HUES64 (cell line): Measurements from ENCODE around the gene TPD52L1.
"Not testable (repeated sequence)": the region's sequence is repeated elsewhere in the genome, so short reads cannot be mapped to it uniquely, and the experiment has no call there.

Source experiments
- H3K27ac ChIP-seq: 2 replicates; pipeline ENCODE4 v1.7.0; 2013; ENCODE audit warnings: low read depth, low read length, inconsistent platforms
- H3K27me3 ChIP-seq: 2 replicates; pipeline ENCODE4 v1.6.1; 2013; ENCODE audit warnings: mild to moderate bottlenecking, low read length; ENCODE audit not compliant: insufficient read depth
- H3K36me3 ChIP-seq: 2 replicates; pipeline ENCODE4 v1.6.1; 2013; ENCODE audit warnings: mild to moderate bottlenecking, low read length; ENCODE audit not compliant: insufficient read depth
- H3K4me1 ChIP-seq: 2 replicates; pipeline ENCODE4 v1.6.1; 2013; ENCODE audit warnings: mild to moderate bottlenecking, low read length, moderate library complexity; ENCODE audit not compliant: insufficient read depth
- H3K4me3 ChIP-seq: 2 replicates; pipeline ENCODE4 v1.5.1; 2013; ENCODE audit warnings: mild to moderate bottlenecking, low read length, moderate library complexity
- H3K9ac ChIP-seq: 2 replicates; pipeline ENCODE4 v1.6.1; 2013; ENCODE audit warnings: mild to moderate bottlenecking, low read depth, low read length
- H3K9me3 ChIP-seq: 2 replicates; pipeline ENCODE4 v1.6.1; 2013; ENCODE audit warnings: low read depth, low read length; ENCODE audit not compliant: insufficient read depth
- WGBS: fragments of 150-250, 120-280 bp; methylation state at CpG from one replicate; pipeline ENCODE4 v1.1.7; 2013; ENCODE audit warnings: missing lambda C conversion rate; 5-methylcytosine and 5-hydroxymethylcytosine counted together

The TPD52L1 gene

GRCh38 chr6:125142618-125143017 lies 11.0 kb upstream of the TPD52L1 start:
- WGBS: 98% methylated on average over 2 of the region's 2 CpGs
- H3K9ac ChIP-seq: no peak overlapping the region
- no peaks in the 10 kb centered on the region for H3K27me3 ChIP-seq
- no peak overlapping the region for H3K27ac ChIP-seq
- no peaks in the 10 kb centered on the region for H3K4me1 ChIP-seq
- peaks cover 9% of the 10 kb centered on the region for H3K9me3 ChIP-seq
- H3K36me3 ChIP-seq: no peaks in the 10 kb centered on the region
- no peak overlapping the region for H3K4me3 ChIP-seq

- H3K4me3 ChIP-seq: no peak overlapping the region
- peaks cover 9% of the 10 kb centered on the region for H3K9me3 ChIP-seq
- H3K9ac ChIP-seq: no peak overlapping the region
- 95% methylated on average over 1 of the region's 1 CpG for WGBS
- peaks cover 6% of the 10 kb centered on the region for H3K4me1 ChIP-seq
- no peaks in the 10 kb centered on the region for H3K27me3 ChIP-seq
- H3K36me3 ChIP-seq: no peaks in the 10 kb centered on the region
- H3K27ac ChIP-seq: no peak overlapping the region
Measured at GRCh38 chr6:125144822-125145221, 8.8 kb upstream of the TPD52L1 start.

DNA sequence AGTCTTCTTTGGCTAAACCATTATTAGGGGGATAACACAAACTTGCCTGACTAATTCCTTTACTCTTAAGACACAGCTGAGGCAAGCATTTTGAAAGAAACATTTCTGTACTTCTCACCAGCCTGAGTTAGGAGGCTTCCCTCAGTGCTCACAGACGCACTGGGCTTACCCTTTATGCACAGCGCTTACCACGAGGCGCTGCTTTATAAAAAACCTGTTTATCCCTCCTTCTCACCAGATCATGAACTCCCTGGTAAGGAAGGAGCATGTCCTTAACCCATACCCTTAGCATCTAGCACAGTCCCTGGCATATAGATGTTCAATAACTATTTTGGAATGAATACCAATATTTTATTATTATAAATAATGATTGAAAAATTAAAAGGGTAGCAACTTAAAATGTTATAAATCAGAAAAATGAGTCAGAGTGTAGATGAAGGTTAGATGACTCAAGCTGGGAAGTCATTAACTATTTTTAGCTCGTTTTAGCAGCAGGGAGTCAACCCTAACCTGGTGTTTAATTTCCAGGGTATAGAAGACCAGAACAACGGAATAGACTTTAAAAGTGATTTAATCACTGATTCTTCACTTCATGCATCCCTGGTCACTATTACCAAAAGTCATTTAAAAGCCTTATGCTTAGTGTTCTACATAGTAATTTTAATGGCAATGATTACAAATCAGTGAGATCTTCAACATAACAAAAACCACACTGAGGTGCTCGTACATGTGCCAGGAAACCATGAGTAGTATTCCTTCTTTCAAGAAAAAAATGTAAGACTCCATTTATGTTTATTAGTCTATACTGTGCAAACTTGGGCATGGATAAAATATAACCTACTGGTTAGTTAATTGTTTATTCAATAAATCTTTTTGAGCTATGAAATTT lies 4.1 kb upstream of the TPD52L1 start:
- Histone ChIP-seq H3K27me3 (peaks cover 25% of the 10 kb centered on the region), H3K36me3 (no peaks in the 10 kb centered on the region), H3K9ac (no peak overlapping the region), H3K27ac (no peak overlapping the region), H3K4me3 (no peak overlapping the region), H3K4me1 (peaks cover 10% of the 10 kb centered on the region), H3K9me3 (no peaks in the 10 kb centered on the region)
- 88% methylated on average over 6 of the region's 7 CpGs for WGBS

- no peaks in the 10 kb centered on the region for H3K9me3 ChIP-seq
- no peak overlapping the region for H3K27ac ChIP-seq
- H3K36me3 ChIP-seq: no peaks in the 10 kb centered on the region
- 91% methylated on average over 3 of the region's 4 CpGs for WGBS
- H3K27me3 ChIP-seq: peaks cover 39% of the 10 kb centered on the region
- H3K4me1 ChIP-seq: peaks cover 10% of the 10 kb centered on the region
- H3K4me3 ChIP-seq: no peak overlapping the region
- H3K9ac ChIP-seq: no peak overlapping the region
Measured at GRCh38 chr6:125151700-125152099, 1.9 kb upstream of the TPD52L1 start.

DNA sequence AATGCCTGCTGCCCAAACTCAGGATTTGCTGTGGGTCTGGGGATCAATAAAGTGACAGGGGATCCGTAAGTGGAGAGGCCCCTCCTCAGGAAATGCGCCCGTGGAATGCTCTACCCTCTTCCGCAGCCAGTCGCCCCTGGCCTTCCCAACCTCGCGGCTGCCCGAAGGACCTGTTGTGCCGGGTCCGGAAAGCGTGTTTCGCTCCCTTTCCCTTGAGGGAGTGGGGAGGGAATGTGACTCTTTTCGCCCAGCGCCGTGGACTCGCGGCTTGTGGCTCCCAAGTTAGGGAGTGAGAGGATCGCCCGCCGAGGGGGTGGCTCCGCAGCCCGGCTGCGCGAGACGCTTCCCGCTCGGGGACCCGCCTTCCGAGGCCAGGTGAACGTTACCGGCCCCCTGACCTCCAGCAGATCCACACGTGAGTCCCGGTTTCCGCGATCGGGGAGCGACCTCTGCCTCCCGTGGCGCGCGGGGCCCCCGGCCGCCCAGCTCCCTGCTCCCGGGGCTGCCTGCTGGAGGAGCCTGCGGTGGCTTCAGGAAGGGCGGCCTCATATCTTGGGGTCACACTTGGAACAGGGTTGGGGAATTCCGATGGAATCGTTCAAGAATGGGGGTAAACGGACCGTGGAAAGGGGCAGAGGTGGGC lies 666 bp downstream of the TPD52L1 start:
- H3K36me3 ChIP-seq: no peaks in the 10 kb centered on the region
- H3K4me3 ChIP-seq: peak overlapping the region; percentile 66
- no peaks in the 10 kb centered on the region for H3K9me3 ChIP-seq
- WGBS: under 1% methylated on average over 50 of the region's 50 CpGs
- no peak overlapping the region for H3K27ac ChIP-seq
- H3K4me1 ChIP-seq: peaks cover 9% of the 10 kb centered on the region
- peaks cover 39% of the 10 kb centered on the region for H3K27me3 ChIP-seq
- peak overlapping the region; percentile 50; the same call in 1 of the 2 replicates for H3K9ac ChIP-seq

DNA sequence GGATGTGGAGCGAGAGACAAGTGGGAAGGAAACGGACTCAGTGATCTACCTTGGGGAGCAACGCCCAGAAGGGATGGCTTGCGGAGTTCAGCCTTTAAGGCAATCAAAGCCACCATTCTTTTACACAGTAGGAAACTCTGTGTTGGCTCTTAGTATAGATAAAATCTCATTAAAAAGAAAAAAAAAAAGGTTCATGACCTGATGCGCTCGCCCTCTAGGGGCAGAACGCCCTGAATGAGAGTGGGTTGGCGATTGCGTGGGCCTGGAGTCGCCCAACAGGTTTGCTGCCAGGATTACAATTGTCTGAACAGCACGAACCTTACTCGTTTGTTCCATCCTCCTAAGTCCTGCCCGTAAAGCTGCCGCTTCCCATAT lies 1.2 kb downstream of the TPD52L1 start:
- H3K9ac ChIP-seq: peak overlapping the region; percentile 50; the same call in 1 of the 2 replicates
- H3K27ac ChIP-seq: no peak overlapping the region
- peaks cover 39% of the 10 kb centered on the region for H3K27me3 ChIP-seq
- no peaks in the 10 kb centered on the region for H3K36me3 ChIP-seq
- peak overlapping the region; percentile 66 for H3K4me3 ChIP-seq
- 12% methylated on average over 11 of the region's 14 CpGs for WGBS
- H3K9me3 ChIP-seq: no peaks in the 10 kb centered on the region
- H3K4me1 ChIP-seq: peaks cover 4% of the 10 kb centered on the region; the same call in 1 of the 2 replicates

DNA sequence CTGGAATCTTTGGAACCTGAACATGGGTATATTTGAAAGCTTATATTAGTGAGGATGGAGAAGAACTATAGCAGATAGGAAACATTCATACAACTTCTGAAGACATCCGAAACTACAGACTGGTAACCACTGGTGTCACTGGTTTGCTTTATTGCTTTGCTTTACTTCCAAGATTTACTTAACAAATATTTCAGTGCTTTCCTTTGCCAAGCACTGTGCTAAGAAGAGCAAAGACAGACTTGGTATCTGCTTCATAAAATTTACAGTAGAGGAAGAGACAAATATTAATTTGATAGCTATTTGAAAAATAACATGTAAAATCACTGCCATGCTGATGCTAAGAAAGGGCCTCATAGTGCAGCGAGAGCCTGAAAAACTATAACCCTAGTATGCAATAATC lies 1.8 kb downstream of the TPD52L1 start:
- Histone ChIP-seq H3K36me3 (no peaks in the 10 kb centered on the region), H3K4me1 (no peaks in the 10 kb centered on the region), H3K9me3 (no peaks in the 10 kb centered on the region), H3K4me3 (no peak overlapping the region), H3K9ac (no peak overlapping the region), H3K27ac (no peak overlapping the region), H3K27me3 (peaks cover 39% of the 10 kb centered on the region)
- whole genome bisulfite sequencing: 95% methylated on average over 2 of the region's 2 CpGs

DNA sequence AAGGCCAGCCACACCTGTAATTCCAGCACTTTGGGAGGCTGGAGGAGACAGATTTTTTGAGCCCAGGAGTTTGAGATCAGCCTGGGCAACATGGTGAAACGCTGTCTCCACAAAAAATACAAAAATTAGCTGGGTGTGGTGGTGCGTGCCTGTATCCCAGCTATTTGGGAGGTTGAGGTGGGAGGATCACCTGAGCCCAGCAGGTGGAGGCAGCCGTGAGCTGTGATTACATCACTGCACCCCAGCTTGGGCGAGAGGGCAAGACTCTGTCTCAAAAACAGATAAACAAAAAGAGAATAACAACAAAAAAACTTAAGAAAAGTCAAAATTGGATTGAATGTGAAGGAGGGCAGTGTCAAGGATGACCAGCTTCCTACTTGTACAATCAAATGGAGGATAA lies 2.9 kb downstream of the TPD52L1 start:
- H3K4me1 ChIP-seq: no peaks in the 10 kb centered on the region
- WGBS: 96% methylated on average over 3 of the region's 4 CpGs
- H3K36me3 ChIP-seq: no peaks in the 10 kb centered on the region
- H3K27ac ChIP-seq: no peak overlapping the region
- H3K4me3 ChIP-seq: no peak overlapping the region
- H3K27me3 ChIP-seq: peaks cover 39% of the 10 kb centered on the region
- no peak overlapping the region for H3K9ac ChIP-seq
- H3K9me3 ChIP-seq: no peaks in the 10 kb centered on the region

DNA sequence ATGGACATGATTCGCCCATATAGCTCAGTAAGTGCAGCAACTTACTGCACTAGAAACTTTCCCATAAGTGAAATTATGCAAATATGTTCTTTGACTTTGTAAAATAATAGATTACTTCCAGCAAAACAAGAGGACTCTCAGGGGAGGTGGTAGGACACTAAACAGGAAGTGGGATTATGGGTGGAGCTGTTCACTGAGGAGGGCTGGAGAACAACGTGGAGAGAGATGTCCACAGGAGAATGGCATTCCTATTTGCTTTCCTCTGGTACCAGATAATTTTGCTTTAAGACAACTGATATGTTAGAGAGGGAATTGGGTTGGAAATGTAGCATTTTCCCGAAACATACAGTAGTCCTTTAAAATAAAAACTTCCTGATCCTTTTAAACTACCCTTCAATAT lies 3.7 kb downstream of the TPD52L1 start:
- Histone ChIP-seq H3K27me3 (peaks cover 34% of the 10 kb centered on the region), H3K27ac (no peak overlapping the region), H3K9ac (no peak overlapping the region), H3K4me1 (no peaks in the 10 kb centered on the region), H3K36me3 (no peaks in the 10 kb centered on the region), H3K4me3 (no peak overlapping the region), H3K9me3 (no peaks in the 10 kb centered on the region)
- 65% methylated on average over 2 of the region's 3 CpGs for WGBS

GRCh38 chr6:125157725-125158124 lies 4.2 kb downstream of the TPD52L1 start:
- no peaks in the 10 kb centered on the region for H3K36me3 ChIP-seq
- H3K9me3 ChIP-seq: no peaks in the 10 kb centered on the region
- no peak overlapping the region for H3K27ac ChIP-seq
- H3K4me3 ChIP-seq: no peak overlapping the region
- H3K9ac ChIP-seq: no peak overlapping the region
- peaks cover 32% of the 10 kb centered on the region for H3K27me3 ChIP-seq
- no peaks in the 10 kb centered on the region for H3K4me1 ChIP-seq
- 87% methylated on average over 8 of the region's 9 CpGs for WGBS

GRCh38 chr6:125163339-125163738 lies 9.8 kb downstream of the TPD52L1 start:
- H3K9me3 ChIP-seq, H3K4me3 ChIP-seq, H3K27me3 ChIP-seq, H3K27ac ChIP-seq, H3K4me1 ChIP-seq, H3K9ac ChIP-seq, H3K36me3 ChIP-seq: not testable (repeated sequence)
- whole genome bisulfite sequencing: 93% methylated on average over 4 of the region's 4 CpGs
